WERI-Rb-1 (cell line): ENCODE data around the gene HOXB6.

Experiments
- DNase-seq: peaks from one replicate; pipeline ENCODE4 v3.0.0-alpha.2; 2020
- H3K27ac ChIP-seq: fragments of 250-450 bp; sonication (Bioruptor Pico); 2 replicates; pipeline ENCODE4 v1.5.1; 2020; ENCODE audit warnings: mild to moderate bottlenecking, moderate library complexity
- H3K27me3 ChIP-seq: fragments of 250-450 bp; sonication (Bioruptor Pico); 2 replicates; pipeline ENCODE4 v1.5.1; 2021; ENCODE audit warnings: mild to moderate bottlenecking, low read depth, moderate library complexity; ENCODE audit not compliant: insufficient read depth, severe bottlenecking
- H3K36me3 ChIP-seq: fragments of 250-450 bp; sonication (Bioruptor Pico); 2 replicates; pipeline ENCODE4 v1.5.1; 2020; ENCODE audit warnings: mild to moderate bottlenecking, moderate library complexity
- H3K4me3 ChIP-seq: 2 replicates; pipeline ENCODE4 v1.5.1; 2011; ENCODE audit warnings: low read depth, mild to moderate bottlenecking, control low read depth, low read length
- H3K9me3 ChIP-seq: fragments of 250-450 bp; sonication (Bioruptor Pico); 2 replicates; pipeline ENCODE4 v1.5.1; 2021; ENCODE audit warnings: mild to moderate bottlenecking, moderate library complexity; ENCODE audit not compliant: severe bottlenecking
- TF ChIP-seq, protein P1 (sequence below): IDR thresholded peaks from 2 replicates; pipeline ENCODE4 v1.5.1; 2011; ENCODE audit warnings: low read depth, mild to moderate bottlenecking, control low read depth, inconsistent platforms, low read length

Gene HOXB6

DNA sequence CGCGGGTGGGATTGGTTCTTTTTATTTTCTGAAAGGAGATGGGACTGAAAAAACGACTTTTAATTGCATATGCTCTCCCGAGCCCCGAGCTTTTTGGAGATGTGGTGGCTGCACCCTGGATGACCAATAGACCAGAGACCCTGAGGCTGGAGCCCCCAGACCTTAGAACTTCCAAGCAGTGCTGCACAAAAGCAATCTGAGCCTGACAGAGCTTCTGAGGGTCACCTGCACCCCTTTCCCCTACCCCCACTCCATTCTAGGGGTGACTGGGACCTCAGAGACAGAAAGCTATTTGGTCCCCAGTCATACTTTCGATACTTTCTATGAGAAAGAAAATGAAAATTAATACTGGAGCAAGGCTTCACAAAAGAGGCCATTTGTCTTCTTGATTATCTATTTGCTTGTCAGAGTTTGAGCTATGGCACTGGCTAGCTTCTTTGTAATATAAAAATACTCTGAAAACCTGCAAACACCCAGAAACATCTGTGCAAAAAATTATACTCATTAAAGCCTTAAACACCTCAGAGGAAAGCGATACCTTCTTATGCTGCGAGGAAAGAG is 30.2 kb downstream of the HOXB6 start:
- H3K4me3 ChIP-seq: no peak overlapping the region
- no peak overlapping the region for H3K27ac ChIP-seq
- DNase-seq: no peak
- H3K36me3 ChIP-seq: no peaks in the 10 kb centered on the region
- peaks cover 93% of the 10 kb centered on the region for H3K27me3 ChIP-seq
- TF ChIP-seq, protein P1, sequence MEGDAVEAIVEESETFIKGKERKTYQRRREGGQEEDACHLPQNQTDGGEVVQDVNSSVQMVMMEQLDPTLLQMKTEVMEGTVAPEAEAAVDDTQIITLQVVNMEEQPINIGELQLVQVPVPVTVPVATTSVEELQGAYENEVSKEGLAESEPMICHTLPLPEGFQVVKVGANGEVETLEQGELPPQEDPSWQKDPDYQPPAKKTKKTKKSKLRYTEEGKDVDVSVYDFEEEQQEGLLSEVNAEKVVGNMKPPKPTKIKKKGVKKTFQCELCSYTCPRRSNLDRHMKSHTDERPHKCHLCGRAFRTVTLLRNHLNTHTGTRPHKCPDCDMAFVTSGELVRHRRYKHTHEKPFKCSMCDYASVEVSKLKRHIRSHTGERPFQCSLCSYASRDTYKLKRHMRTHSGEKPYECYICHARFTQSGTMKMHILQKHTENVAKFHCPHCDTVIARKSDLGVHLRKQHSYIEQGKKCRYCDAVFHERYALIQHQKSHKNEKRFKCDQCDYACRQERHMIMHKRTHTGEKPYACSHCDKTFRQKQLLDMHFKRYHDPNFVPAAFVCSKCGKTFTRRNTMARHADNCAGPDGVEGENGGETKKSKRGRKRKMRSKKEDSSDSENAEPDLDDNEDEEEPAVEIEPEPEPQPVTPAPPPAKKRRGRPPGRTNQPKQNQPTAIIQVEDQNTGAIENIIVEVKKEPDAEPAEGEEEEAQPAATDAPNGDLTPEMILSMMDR: no peak
- H3K9me3 ChIP-seq: peaks cover 2% of the 10 kb centered on the region

DNA sequence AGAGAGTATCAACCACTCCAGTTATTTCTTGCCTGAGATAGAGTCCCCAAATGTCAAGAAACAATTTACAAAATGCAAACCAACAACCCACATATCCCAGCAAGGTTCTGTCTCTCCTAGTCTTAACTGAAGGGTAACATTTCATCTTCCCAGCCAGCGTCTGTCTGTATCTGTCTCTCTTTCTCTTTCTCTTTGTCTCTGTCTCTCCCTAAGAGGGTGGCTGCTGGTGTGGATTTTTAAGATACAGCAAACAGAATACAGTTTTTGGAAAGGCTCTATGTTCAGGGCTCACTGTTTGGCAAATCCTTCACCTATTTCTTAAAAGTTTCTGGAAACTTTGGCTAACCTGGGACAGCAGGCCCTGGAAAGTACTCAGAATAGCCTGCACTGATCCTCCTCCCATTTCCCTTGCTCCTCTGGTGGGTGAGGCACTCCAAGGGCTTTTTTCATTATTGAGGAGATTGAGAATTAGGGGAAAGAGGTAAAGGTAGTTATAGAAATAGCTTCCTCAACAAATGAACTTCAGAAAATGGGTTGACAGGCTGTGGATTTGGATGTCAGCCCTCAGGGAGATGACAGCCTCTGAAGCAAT is 32.9 kb downstream of the HOXB6 start:
- H3K4me3 ChIP-seq: no peak overlapping the region
- H3K27ac ChIP-seq: no peak overlapping the region
- H3K27me3 ChIP-seq: peaks cover 99% of the 10 kb centered on the region
- H3K9me3 ChIP-seq: no peaks in the 10 kb centered on the region
- no peak for DNase-seq
- H3K36me3 ChIP-seq: no peaks in the 10 kb centered on the region
- TF ChIP-seq, protein P1: no peak

DNA sequence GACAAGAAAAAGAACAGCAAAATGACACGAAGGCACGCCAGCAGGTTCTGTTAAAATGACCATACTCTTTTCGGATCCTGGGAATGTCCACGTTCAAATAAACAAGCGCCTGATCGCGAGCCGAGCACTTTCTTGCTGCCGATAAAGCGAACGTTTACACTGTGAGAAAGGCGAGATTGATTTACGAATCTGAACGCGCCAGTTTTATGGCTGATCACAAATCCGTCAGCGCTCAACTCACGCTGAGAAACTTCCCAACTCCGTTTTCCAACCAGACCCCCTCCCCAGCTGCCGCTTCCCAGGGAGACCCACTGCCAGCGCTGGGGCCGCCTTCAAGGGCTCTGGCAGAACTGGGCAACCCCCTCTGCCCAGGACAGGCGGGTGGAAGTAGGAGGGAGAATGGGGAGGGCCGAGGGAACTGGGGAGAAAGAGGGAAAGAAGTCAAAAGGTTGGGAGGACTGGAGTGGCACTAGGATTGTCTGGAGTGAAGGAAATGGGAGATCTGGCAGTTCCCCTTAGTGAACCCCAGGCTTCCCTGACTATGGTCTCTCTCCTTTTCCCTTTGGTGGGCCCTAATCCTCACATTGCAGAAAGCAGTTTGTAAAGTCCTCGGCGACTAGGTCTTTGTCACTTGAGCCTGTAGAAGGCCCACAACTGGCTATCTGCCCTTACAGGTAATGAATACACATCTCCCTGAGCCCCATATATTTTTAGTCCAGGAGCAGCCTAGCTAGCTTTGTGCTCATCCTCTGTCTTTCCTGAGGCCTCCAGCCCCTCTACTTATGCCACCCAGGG is 33.6 kb downstream of the HOXB6 start:
- no peak overlapping the region for H3K27ac ChIP-seq
- peaks cover 100% of the 10 kb centered on the region for H3K27me3 ChIP-seq
- DNase-seq: no peak
- H3K36me3 ChIP-seq: no peaks in the 10 kb centered on the region
- H3K4me3 ChIP-seq: no peak overlapping the region
- H3K9me3 ChIP-seq: no peaks in the 10 kb centered on the region
- TF ChIP-seq, protein P1: no peak

- no peak for DNase-seq
- Histone ChIP-seq H3K27me3 (peaks cover 100% of the 10 kb centered on the region), H3K36me3 (no peaks in the 10 kb centered on the region), H3K4me3 (no peak overlapping the region), H3K27ac (no peak overlapping the region), H3K9me3 (no peaks in the 10 kb centered on the region)
- TF ChIP-seq, protein P1: no peak
These were observed 34.3 kb downstream of the HOXB6 start for GRCh38 chr17:48570325-48571023.

- Histone ChIP-seq H3K27ac (no peak overlapping the region), H3K4me3 (no peak overlapping the region), H3K36me3 (no peaks in the 10 kb centered on the region), H3K9me3 (no peaks in the 10 kb centered on the region), H3K27me3 (peaks cover 100% of the 10 kb centered on the region)
- DNase-seq: no peak
- TF ChIP-seq, protein P1: no peak
These were observed 35.0 kb downstream of the HOXB6 start for GRCh38 chr17:48569674-48570324.
